Spleen (tissue), 7 donors: ENCODE data around the gene FBH1.

Source experiments
- POLR2A ChIP-seq, 3 donors: fragments of 450-650 bp; IDR thresholded peaks; one replicate each; pipeline ENCODE4 v1.5.1; 2017; ENCODE audit warnings: antibody characterized with exemption in 3 of 3, mild to moderate bottlenecking in 1 of 3
- TF ChIP-seq, protein P1 (sequence below), 11 experiments: fragments of 200-600 bp in 7 of 11; fragments of 450-650 bp in 4 of 11; sonication (generic) in 4 of 11; IDR thresholded peaks in 8 of 11; conservative IDR thresholded peaks in 3 of 11; 1 replicate in 7 of 11; 2 replicates in 4 of 11; pipeline versions ENCODE4 v1.4.0 to v1.8.0; 2016 to 2021; ENCODE audit warnings: antibody characterized with exemption in 11 of 11, inconsistent platforms in 4 of 11, mild to moderate bottlenecking in 1 of 11
- donor health status: DM: no; HTN: no; CAD: no; lungs with moderate emphysema.
- donor health status: DM: no; HTN: no; CAD: no.
- donor health status: DM: no; HTN: no; CAD: no.

DNA sequence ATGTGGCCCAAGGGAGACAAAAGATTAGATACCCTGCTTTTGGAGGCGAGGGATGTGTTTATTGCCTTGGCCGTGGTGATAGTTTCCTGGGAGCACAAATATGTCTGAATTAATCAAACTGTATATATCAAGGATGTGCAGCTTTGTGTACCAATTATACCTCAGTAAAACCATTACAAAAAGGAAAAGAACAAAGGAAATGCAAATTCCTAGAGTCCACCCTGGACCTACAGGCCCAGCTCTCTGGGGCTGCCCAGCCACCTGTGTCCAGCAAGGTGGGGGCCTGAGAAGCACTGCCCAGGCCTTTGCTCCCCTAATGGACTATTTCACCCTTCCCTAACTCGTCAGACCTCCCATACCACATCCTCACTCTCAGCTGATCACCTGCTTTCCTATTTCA is 20.9 kb upstream of the FBH1 start:
- TF ChIP-seq, protein P1, sequence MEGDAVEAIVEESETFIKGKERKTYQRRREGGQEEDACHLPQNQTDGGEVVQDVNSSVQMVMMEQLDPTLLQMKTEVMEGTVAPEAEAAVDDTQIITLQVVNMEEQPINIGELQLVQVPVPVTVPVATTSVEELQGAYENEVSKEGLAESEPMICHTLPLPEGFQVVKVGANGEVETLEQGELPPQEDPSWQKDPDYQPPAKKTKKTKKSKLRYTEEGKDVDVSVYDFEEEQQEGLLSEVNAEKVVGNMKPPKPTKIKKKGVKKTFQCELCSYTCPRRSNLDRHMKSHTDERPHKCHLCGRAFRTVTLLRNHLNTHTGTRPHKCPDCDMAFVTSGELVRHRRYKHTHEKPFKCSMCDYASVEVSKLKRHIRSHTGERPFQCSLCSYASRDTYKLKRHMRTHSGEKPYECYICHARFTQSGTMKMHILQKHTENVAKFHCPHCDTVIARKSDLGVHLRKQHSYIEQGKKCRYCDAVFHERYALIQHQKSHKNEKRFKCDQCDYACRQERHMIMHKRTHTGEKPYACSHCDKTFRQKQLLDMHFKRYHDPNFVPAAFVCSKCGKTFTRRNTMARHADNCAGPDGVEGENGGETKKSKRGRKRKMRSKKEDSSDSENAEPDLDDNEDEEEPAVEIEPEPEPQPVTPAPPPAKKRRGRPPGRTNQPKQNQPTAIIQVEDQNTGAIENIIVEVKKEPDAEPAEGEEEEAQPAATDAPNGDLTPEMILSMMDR (IDR thresholded peaks at IDR 0.05 in 8 of 11, conservative IDR thresholded peaks at IDR 0.05 in 3 of 11), result no peak
- no peak for TF ChIP-seq POLR2A (IDR thresholded peaks at IDR 0.05)
